HT1080 (cell line): ENCODE data around the gene PTMS. TPM values are rescaled to one million over a fixed set of nuclear protein-coding genes. Genes with fewer than 3 reads are reported as not detected.

Experiments
- DNase-seq: peaks from one replicate; pipeline ENCODE4 v3.0.0-alpha.2; 2015; ENCODE audit warnings: low read depth
- total RNA-seq: library from RNA; depleted of rRNA; stranded (reverse); fragments of >200 nt; shearing (Covaris generic); gene quantifications from 2 replicates; pipeline ENCODE4 v1.2.3, GENCODE V29; 2014

Gene PTMS
- total RNA-seq, 1 experiment from 2014 or later, result 148 TPM

DNA sequence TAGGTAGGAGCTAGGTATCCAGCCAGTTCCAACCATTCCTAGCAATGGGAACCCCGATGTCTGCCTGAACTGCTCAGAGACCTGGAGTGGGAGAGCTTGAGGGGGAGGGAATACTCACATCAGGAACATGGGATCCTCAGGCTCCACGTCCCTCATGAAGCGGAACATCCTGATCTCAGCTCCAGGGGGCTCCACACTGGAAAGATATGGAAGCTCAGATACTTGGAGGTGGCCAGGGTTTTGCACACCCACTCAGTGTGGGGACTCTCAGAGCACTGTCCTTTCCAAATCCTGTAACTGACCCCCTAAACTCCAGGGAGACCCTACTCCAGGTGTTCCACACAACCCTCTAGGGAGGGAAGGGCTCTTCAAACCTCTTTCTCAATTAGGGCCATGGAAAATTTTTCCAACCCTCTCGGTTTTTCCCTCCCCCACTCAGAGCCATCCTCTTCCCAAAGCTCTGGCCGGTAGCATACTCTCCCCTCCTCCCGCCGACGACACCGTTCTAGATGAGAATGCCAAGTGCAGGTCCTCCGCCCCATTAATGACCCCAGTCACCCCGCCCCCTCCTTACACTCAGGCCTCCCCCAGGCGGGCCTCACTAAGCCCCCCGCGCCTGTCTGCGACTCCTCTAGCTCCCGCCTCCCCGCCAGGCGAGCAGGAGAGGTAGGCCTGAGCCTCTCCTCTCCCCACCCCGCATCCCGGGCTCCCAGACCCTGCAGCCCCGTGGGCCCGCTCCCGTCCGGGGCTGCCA lies 13.8 kb upstream of the PTMS start:
- peak; percentile 46 for DNase-seq

DNA sequence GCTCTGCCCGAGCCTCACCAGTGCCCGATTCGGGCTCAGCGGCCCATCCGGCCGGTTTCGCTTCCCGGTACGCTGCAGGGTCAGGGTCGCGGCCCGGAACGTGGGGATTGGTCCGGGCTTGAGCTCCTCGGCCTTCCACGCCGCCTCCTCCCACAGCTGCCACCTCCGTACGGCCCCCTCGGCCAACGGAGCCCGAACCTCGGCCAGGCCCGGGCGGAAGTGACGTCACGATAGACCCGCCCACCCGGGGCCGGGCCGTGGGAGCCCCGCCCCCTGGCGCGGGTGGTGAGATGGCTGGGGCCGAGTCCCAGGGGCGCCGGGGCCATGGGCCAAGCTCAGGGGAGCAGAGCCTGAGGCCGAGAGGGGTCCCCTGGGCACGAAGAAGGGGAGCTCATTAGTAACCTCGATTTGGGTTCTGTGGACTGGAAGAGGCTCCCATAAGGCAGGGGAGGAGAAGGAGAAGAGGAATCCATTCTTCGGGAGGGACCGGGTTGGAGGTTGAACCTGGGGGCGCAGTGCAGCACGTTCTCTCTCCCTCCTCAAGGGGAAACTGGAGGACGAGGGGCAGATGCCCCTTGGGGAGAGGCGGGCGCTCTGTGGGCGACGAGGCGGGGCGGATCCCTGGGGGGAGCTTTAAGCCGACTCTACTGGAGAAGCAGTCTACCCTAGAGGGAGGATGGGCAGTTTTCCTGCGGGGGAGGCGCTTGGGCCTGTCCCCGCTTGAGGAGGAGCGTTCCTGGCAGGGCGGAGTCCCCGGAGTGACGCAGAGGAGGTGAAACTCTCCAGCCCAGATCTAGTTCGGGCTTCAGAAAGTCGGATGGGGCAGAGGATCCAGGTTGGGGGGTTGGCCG lies 13.0 kb upstream of the PTMS start, which contains the start of gene MLF2:
Gene MLF2, minus strand, starts transcription at position 221 of the 851 bp plus-strand sequence. CDS start 807 bp downstream, outside the sequence.
- DNase-seq, result peak; percentile 98

- DNase-seq, result no peak
Observed at GRCh38 chr12:6753772-6754356, 12.3 kb upstream of the PTMS start.

DNA sequence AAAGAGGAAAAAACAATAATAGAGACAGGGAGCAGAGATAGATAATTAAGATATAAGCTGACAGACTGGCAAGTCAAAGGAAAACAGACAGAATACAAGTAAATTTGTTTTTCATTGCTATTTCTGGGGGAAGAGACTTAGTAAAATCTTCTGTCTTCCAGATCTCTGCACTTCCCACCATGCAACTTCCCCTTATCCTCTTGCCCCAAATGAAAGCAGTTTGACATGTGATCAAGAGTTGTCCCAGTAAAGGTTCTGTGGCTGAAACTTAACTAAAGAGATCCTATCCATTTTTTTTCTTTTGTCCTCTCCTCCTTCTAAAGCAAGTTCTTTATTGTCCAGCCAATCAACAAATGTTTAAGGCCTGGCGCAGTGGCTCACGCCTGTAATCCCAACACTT lies 11.8 kb upstream of the PTMS start:
- no peak for DNase-seq

GRCh38 chr12:6757028-6757690 lies 9.0 kb upstream of the PTMS start:
- DNase-seq, result no peak

DNA sequence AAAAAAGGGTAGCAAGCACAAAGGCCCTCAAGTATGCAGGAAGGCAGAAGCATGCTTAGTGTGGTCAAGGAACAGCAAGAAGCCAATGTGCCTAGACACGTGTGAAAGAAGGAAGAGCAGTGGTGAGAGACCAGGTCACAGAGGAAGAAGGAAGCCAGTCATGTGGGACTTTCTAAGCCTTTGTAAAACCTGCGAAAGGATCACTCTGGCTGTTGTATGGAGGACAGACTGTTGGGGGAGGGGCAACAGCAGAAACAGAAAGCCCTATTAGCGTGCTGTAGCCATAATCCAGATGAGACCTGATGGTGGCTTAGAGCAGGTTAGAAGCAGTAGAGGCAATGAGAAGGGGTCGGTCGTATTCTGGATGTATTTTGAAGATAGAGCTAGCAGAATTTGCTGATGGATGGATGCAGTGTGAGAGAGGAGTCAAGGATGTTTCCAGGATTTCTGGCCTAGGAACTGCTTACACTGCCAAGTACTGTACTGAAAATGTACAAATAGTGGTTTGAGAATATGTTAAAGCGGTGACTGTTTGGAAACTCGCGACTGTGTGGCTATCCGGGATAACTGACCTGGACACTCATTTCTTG lies 7.6 kb upstream of the PTMS start:
- DNase-seq, result no peak

DNA sequence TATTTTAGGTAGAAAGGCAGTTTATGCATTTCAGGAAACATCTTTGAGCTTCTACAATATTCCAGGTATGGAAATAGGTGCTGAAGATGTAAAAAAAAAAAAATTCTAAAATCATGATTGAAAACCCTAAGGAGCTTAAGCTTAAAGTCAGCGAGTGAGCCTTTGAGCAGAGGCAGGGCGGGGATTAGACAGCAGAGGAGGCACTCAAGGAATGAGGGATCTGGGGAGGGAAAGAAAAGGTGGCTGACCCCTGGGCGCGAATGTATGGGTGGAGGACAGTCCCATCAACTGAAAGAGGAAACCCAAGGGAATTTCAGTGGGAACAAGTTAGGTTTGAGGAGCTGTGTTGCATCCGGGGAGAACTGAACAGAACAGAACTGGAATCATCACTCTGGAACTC lies 6.4 kb upstream of the PTMS start:
- no peak for DNase-seq

GRCh38 chr12:6763380-6763779 lies 2.8 kb upstream of the PTMS start:
- DNase-seq, result no peak

GRCh38 chr12:6764011-6764828 lies 1.9 kb upstream of the PTMS start:
- peak; percentile 100 for DNase-seq

GRCh38 chr12:6765048-6765633 lies 1.0 kb upstream of the PTMS start:
- no peak for DNase-seq

DNA sequence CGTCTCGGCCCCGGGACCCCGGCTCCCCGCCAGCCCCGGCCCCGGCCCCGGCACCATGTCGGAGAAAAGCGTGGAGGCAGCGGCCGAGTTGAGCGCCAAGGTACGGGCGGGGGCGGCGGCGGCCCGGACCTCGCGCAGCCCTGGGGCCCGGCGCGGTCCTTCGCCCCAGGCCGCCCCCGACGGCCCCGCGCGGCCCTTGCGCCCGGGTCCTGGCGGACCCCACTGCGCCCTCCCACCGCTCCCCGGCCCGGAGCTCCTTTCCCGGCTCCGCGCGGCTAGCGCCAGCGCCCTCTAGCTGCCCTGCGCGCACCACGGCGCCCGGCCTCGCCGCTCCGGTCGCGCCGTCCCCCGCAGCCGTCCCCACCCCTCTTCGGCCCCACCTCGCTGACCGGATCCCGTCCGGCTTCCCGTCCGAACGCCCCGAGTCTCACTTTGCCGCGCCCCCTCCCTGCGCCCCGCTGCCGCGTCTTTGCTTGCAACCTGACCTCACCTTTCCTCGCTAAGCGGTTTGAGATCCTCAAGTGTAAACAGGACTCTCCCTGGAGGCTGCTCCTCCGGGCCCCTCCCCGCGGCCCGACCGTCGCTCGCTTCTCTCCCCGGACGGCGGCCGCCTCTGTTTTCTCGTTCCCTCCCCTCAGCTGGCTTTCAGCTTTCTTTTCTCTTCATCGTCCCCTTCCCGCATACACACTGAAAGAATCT lies 637 bp downstream of the PTMS start:
- peak; percentile 54 for DNase-seq

- DNase-seq, result no peak
Observed at GRCh38 chr12:6767353-6768319, 1.5 kb downstream of the PTMS start.

- DNase-seq, result no peak
Observed at GRCh38 chr12:6768437-6768914, 2.3 kb downstream of the PTMS start.

DNA sequence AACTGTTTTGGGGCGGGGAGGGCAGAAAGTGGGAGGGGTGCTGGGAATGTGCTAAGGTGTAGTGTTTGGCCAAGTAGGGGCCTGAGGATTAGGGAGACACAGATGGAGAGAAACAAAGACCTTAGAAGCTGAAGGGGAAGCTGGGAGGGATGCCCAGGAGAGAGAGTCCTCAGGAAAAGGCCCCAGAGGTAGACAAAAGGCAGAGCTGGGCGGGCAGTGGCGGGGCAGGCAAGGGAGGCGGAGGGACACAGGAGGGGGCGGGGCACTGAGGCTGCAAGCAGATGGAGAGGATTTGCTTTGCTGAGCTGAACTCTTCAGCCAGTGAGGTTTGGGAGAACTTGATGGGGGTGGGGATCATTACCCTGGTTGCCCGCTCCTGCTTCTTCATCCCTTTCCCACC lies 2.8 kb downstream of the PTMS start:
- DNase-seq, result no peak

- DNase-seq, result no peak
Observed at GRCh38 chr12:6769666-6770065, 3.5 kb downstream of the PTMS start.

DNA sequence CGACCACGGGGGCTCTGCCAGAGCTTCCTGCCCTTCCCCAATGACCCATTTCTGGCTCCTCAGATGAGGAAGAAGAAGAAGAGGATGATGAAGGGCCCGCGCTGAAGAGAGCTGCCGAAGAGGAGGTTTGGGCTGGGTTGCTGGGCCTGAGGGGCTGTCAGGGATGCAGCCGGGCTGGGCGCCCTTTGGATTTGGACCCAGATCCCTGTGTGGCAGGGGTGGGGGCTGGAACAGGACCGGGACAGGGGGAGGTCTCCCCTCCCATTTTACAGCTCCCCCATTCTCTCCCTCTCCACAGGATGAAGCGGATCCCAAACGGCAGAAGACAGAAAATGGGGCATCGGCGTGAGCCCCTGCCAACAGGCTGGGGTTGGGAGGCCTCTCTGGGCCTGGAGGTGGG lies 3.9 kb downstream of the PTMS start:
- no peak for DNase-seq

DNA sequence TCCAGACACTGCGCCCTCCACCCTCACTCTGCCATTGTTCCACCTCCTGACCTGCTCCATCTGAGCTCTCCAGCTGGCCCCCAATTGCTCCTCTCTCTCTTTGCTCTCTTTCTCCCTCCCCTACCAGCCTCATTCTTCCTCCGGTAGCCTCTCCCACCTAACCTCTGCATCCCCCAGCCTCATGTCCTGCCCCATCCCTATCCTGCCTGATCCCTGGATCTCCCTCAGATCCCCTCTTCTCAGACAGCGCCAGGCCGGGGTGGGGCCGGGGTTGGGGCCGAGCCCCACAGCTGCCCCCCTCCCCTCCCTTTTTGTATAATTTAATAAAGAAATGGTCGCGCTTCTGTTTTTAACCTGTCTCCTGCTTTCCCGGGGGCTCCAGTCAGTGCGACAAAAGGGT lies 4.4 kb downstream of the PTMS start:
- DNase-seq, result no peak

DNA sequence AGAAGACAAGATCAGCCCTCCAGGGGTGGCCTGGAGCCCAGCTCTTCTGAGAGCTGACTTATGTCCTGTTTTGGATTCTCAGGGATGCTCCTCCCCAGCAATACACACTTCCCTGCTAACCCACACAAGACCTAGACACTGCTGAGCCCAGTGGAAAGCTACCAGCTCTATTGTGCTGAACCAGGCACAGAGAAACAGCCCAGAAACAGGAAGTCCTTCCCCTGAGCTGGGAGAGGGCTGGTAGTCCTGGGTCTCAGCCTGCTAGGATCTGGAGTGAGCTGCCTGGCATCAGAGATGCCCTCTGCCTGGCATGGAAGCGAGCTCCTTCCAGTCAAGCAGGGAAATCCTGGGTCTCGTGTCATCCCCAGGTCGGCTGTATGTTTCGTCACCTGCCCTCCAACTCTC lies 4.9 kb downstream of the PTMS start:
- DNase-seq, result no peak
